HG02642 (cell line): ENCODE results near the gene FAH.

Source experiments
- ATAC-seq: cut with Tn5 transposase; IDR thresholded peaks from one replicate; pipeline ENCODE4 v1.9.1; 2021; ENCODE audit warnings: mild to moderate bottlenecking; ENCODE audit not compliant: unreplicated experiment, poor library complexity

The FAH gene

GRCh38 chr15:80191897-80192595 lies 39.2 kb downstream of the FAH start:
- ATAC-seq, result no peak

- no peak for ATAC-seq
Observed at GRCh38 chr15:80194186-80194585, 41.4 kb downstream of the FAH start.

- ATAC-seq, result no peak
Observed at GRCh38 chr15:80194914-80195313, 42.1 kb downstream of the FAH start.

- ATAC-seq, result no peak
Observed at GRCh38 chr15:80199366-80199765, 46.6 kb downstream of the FAH start.

- no peak for ATAC-seq
Observed at GRCh38 chr15:80199869-80200268, 47.1 kb downstream of the FAH start.

- no peak for ATAC-seq
Observed at GRCh38 chr15:80201256-80202015, 48.6 kb downstream of the FAH start.

- no peak for ATAC-seq
Observed at GRCh38 chr15:80202016-80202315, 49.2 kb downstream of the FAH start.

GRCh38 chr15:80202641-80203360 lies 50.0 kb downstream of the FAH start:
- no peak for ATAC-seq

GRCh38 chr15:80203361-80203885 lies 50.6 kb downstream of the FAH start:
- no peak for ATAC-seq

- ATAC-seq, result no peak
Observed at GRCh38 chr15:80204231-80204630, 51.4 kb downstream of the FAH start.

- ATAC-seq, result no peak
Observed at GRCh38 chr15:80207887-80208286, 55.1 kb downstream of the FAH start.

- ATAC-seq, result no peak
Observed at GRCh38 chr15:80208758-80209734, 56.2 kb downstream of the FAH start.

GRCh38 chr15:80210611-80211573 lies 58.1 kb downstream of the FAH start:
- no peak for ATAC-seq

- no peak for ATAC-seq
Observed at GRCh38 chr15:80211976-80212375, 59.2 kb downstream of the FAH start.

GRCh38 chr15:80214910-80215309 lies 62.1 kb downstream of the FAH start:
- ATAC-seq, result no peak

GRCh38 chr15:80216141-80216540 lies 63.3 kb downstream of the FAH start:
- no peak for ATAC-seq

- no peak for ATAC-seq
Observed at GRCh38 chr15:80216911-80217310, 64.1 kb downstream of the FAH start.

GRCh38 chr15:80217327-80217900 lies 64.6 kb downstream of the FAH start:
- no peak for ATAC-seq

- no peak for ATAC-seq
Observed at GRCh38 chr15:80219955-80220354, 67.2 kb downstream of the FAH start.
